ENCODE measurements around the gene JPT2. TPM values are rescaled to one million over a fixed set of nuclear protein-coding genes. Genes with fewer than 3 reads are reported as not detected.

Gene JPT2
- total and polyA plus RNA-seq, 12 donors, result 11.9 to 50.5 (median 32.2) TPM

GRCh38 chr16:1635070-1635469, 43.0 kb upstream of the JPT2 start:
- Histone ChIP-seq H3K4me3 (no peak overlapping the region), H3K36me3 (replicated peaks in 1 of 2) (peaks cover 0 to 84% of the 10 kb centered on the region in 2 donors), H3K27ac (no peak overlapping the region), H3K9me3 (replicated peaks in 1 of 3) (no peaks in the 10 kb centered on the region), H3K4me1 (replicated peaks in 1 of 2) (no peaks in the 10 kb centered on the region), H3K27me3 (no peaks in the 10 kb centered on the region)
- TF ChIP-seq, protein P1, sequence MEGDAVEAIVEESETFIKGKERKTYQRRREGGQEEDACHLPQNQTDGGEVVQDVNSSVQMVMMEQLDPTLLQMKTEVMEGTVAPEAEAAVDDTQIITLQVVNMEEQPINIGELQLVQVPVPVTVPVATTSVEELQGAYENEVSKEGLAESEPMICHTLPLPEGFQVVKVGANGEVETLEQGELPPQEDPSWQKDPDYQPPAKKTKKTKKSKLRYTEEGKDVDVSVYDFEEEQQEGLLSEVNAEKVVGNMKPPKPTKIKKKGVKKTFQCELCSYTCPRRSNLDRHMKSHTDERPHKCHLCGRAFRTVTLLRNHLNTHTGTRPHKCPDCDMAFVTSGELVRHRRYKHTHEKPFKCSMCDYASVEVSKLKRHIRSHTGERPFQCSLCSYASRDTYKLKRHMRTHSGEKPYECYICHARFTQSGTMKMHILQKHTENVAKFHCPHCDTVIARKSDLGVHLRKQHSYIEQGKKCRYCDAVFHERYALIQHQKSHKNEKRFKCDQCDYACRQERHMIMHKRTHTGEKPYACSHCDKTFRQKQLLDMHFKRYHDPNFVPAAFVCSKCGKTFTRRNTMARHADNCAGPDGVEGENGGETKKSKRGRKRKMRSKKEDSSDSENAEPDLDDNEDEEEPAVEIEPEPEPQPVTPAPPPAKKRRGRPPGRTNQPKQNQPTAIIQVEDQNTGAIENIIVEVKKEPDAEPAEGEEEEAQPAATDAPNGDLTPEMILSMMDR (IDR thresholded peaks at IDR 0.05), result no peak
- no peak for TF ChIP-seq POLR2A (IDR thresholded peaks at IDR 0.05)
- whole genome bisulfite sequencing, 4 donors, result 90 to 94% (median 93%) methylated on average over 13 of the region's 13 CpGs
- intact Hi-C loops (cut with DNase I), result no loop called here
- no peak for DNase-seq

DNA sequence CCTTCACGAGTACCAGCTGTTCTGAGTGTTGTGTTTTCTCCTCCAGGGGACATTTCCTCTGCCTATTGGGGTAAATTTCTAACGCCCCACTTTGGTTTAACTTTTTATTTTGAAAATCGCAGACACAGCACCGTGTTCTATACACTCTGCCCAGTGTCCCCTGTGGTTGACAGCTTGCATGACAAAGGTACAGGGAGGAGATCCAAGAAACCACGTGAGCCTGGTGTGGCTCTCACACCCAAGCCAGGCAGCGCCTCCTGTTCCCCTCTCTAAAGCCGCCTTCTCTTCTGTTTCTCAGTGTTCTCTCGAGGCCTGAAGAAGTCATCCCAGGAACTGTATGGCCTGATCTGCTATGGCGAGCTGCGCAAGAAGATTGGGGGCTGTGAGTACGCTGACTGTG, 40.6 kb upstream of the JPT2 start:
- Histone ChIP-seq H3K4me1 (replicated peaks in 1 of 2) (no peaks in the 10 kb centered on the region), H3K4me3 (no peak overlapping the region), H3K9me3 (replicated peaks in 1 of 3) (no peaks in the 10 kb centered on the region), H3K27me3 (no peaks in the 10 kb centered on the region), H3K36me3 (replicated peaks in 1 of 2) (peaks cover 0 to 84% of the 10 kb centered on the region in 2 donors), H3K27ac (no peak overlapping the region)
- WGBS, 4 donors, result 88 to 94% (median 90%) methylated on average over 11 of the region's 11 CpGs
- intact Hi-C loops (cut with DNase I), result no loop called here
- TF ChIP-seq, protein P1 (IDR thresholded peaks at IDR 0.05), result no peak
- no peak for TF ChIP-seq POLR2A (IDR thresholded peaks at IDR 0.05)
- no peak for DNase-seq

DNA sequence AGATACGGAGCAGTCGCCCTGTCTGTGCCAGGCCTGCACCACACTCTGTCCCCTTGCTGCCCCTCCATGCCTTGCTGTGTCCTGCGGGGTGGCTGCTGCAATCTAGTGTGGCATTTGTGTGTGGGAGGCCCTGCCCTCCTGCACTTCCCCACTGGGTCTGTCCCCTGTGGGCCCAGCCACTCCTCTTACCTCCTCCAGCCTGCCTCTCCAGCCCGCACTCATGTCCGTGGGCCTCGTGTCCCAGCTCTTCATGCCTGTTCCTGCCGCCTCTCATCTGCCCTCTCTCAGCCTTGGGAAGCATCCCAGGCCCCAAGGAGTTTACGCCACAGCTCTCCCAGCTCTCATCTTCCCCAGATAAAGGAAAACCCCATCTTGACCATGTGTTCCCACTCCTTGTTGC, 39.3 kb upstream of the JPT2 start:
- DNase-seq, result no peak
- Histone ChIP-seq H3K9me3 (replicated peaks in 1 of 3) (no peaks in the 10 kb centered on the region), H3K36me3 (replicated peaks in 1 of 2) (peaks cover 0 to 83% of the 10 kb centered on the region in 2 donors), H3K27me3 (no peaks in the 10 kb centered on the region), H3K27ac (no peak overlapping the region), H3K4me1 (replicated peaks in 1 of 2) (no peaks in the 10 kb centered on the region), H3K4me3 (no peak overlapping the region)
- intact Hi-C loops (cut with DNase I), result no loop called here
- no peak for TF ChIP-seq POLR2A (IDR thresholded peaks at IDR 0.05)
- TF ChIP-seq, protein P1 (IDR thresholded peaks at IDR 0.05), result no peak
- 84 to 94% (median 92%) methylated on average over 5 to 8 of the region's 8 CpGs for whole genome bisulfite sequencing, 4 donors

DNA sequence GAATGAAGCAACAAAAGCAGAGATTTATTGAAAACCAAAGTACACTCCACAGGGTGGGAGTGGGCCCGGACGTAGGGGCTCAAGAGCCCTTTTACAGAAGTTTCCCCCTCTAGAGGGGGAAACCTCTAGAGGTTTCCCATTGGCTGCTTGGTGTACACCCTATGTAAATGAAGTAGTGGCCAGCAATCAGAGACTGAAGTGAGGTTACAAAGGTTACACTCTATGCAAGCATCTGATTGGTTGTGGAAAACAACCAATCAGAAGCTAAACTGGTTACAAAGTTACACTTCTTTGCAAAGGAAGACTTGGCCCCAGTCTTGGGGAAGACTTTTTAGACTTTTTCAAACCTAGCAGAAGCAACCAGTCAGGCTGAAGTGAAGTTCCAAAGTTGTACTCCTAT, 38.8 kb upstream of the JPT2 start:
- H3K27me3 ChIP-seq, result no peaks in the 10 kb centered on the region
- H3K4me3 ChIP-seq, result no peak overlapping the region
- H3K4me1 ChIP-seq (replicated peaks in 1 of 2), result no peaks in the 10 kb centered on the region
- TF ChIP-seq, protein P1 (IDR thresholded peaks at IDR 0.05), result no peak
- no peak for TF ChIP-seq POLR2A (IDR thresholded peaks at IDR 0.05)
- no peaks in the 10 kb centered on the region for H3K9me3 ChIP-seq (replicated peaks in 1 of 3)
- 79 to 86% (median 85%) methylated on average over 2 of the region's 2 CpGs for WGBS, 4 donors
- intact Hi-C loops (cut with DNase I), result no loop called here
- H3K27ac ChIP-seq, result no peak overlapping the region
- DNase-seq, result no peak
- H3K36me3 ChIP-seq (replicated peaks in 1 of 2), result peaks cover 0 to 83% of the 10 kb centered on the region in 2 donors

All from adrenal gland (tissue), 12 donors.